Measurements from ENCODE around the gene CECR2. TPM values are rescaled to one million over a fixed set of nuclear protein-coding genes. Genes with fewer than 3 reads are reported as not detected.

The CECR2 gene
- total RNA-seq, 1 experiment from 2014 or later: 111 TPM

DNA sequence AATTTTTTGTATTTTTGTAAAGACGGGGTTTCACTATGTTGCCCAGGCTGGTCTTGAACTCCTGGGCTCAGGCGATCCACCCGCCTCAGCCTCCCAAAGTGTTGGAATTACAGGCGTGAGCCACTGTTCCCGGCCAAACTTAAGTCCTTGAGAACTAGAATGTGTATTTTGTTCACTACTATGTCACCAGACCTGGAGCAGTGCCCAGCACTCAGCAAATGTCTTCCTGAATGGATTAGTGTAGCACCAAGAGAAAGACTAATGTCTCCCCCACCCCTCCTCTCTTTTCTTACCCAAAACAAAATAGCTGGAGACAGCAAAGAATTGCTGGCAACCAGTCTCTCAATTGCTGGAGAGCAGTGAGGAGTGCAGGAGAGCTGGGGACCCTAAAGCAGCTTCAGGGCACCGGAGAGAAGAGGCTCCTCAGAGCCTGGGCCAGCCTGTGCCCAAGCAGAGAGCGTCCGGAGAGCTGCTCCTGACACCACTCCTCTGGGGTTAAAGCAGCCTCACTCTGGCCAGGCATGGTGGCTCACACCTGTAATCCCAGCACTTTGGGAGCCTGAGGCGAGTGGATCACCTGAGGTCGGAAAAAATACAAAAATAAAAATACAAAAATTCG is 209.0 kb downstream of the CECR2 start (continued):
- TF ChIP-seq, protein P1, sequence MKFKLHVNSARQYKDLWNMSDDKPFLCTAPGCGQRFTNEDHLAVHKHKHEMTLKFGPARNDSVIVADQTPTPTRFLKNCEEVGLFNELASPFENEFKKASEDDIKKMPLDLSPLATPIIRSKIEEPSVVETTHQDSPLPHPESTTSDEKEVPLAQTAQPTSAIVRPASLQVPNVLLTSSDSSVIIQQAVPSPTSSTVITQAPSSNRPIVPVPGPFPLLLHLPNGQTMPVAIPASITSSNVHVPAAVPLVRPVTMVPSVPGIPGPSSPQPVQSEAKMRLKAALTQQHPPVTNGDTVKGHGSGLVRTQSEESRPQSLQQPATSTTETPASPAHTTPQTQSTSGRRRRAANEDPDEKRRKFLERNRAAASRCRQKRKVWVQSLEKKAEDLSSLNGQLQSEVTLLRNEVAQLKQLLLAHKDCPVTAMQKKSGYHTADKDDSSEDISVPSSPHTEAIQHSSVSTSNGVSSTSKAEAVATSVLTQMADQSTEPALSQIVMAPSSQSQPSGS (CRISPR knock-in tag; IDR thresholded peaks at IDR 0.05; ENCODE audit: borderline replicate concordance, low read depth): no peak
- TF ChIP-seq HMGA2 (CRISPR knock-in tag; IDR thresholded peaks at IDR 0.05) (no peak), OVOL2 (CRISPR knock-in tag; IDR thresholded peaks at IDR 0.05; ENCODE audit: borderline replicate concordance) (no peak), SMAD3 (CRISPR knock-in tag; IDR thresholded peaks at IDR 0.05; ENCODE audit: borderline replicate concordance) (no peak)
- TF ChIP-seq, protein P2, sequence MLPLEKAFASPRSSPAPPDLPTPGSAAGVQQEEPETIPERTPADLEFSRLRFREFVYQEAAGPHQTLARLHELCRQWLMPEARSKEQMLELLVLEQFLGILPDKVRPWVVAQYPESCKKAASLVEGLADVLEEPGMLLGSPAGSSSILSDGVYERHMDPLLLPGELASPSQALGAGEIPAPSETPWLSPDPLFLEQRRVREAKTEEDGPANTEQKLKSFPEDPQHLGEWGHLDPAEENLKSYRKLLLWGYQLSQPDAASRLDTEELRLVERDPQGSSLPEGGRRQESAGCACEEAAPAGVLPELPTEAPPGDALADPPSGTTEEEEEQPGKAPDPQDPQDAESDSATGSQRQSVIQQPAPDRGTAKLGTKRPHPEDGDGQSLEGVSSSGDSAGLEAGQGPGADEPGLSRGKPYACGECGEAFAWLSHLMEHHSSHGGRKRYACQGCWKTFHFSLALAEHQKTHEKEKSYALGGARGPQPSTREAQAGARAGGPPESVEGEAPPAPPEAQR (CRISPR knock-in tag; IDR thresholded peaks at IDR 0.05): no peak
- TF ChIP-seq, protein P3, sequence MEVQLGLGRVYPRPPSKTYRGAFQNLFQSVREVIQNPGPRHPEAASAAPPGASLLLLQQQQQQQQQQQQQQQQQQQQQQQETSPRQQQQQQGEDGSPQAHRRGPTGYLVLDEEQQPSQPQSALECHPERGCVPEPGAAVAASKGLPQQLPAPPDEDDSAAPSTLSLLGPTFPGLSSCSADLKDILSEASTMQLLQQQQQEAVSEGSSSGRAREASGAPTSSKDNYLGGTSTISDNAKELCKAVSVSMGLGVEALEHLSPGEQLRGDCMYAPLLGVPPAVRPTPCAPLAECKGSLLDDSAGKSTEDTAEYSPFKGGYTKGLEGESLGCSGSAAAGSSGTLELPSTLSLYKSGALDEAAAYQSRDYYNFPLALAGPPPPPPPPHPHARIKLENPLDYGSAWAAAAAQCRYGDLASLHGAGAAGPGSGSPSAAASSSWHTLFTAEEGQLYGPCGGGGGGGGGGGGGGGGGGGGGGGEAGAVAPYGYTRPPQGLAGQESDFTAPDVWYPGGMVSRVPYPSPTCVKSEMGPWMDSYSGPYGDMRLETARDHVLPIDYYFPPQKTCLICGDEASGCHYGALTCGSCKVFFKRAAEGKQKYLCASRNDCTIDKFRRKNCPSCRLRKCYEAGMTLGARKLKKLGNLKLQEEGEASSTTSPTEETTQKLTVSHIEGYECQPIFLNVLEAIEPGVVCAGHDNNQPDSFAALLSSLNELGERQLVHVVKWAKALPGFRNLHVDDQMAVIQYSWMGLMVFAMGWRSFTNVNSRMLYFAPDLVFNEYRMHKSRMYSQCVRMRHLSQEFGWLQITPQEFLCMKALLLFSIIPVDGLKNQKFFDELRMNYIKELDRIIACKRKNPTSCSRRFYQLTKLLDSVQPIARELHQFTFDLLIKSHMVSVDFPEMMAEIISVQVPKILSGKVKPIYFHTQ (CRISPR knock-in tag; IDR thresholded peaks at IDR 0.05): no peak

DNA sequence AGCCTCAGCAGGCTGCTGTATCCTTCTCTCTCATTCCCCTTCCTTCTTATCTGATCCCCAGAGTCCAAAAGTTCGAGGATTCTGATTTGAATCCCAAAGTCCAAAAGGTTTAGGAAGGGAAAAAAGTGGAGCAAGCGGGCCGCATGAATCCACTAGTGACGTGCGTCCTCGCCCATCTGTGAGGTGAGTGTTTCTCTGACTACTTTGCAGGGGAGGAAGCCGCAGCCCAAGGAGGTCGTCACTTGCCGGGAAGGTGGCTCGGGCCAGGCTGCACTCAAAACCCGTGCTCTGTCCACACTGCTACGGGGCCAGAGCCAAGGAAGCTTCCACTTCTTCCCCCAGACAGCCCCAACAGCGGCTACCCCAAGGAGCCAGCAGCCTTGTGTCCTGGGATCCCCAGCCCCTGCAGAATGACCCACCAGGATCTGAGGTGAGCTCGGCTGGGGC is 210.3 kb downstream of the CECR2 start:
- no peaks in the 10 kb centered on the region for H3K36me3 Mint-ChIP-seq
- no peaks in the 10 kb centered on the region for H3K9me3 Mint-ChIP-seq
- 0 out of 2 replicates have a peak, but pooled peaks cover 7% of the 10 kb centered on the region for H3K4me1 Mint-ChIP-seq
- no peak overlapping the region for H3K4me3 Mint-ChIP-seq
- DNase-seq (ENCODE audit: low spot score) (no peak), ATAC-seq (no peak)
- ChIA-PET CTCF (interaction anchor here (0.9 to 1.8 kb wide), 3 partner anchors 8 to 460 kb away, joined by 3 to 10 read pairs (median 6); no protein-coding TSS in a partner anchor), POLR2A (no interaction called here)
- no peak overlapping the region; the same call in 1 of the 2 replicates for H3K27ac Mint-ChIP-seq
- H3K27me3 Mint-ChIP-seq (ENCODE audit: low read depth): no peaks in the 10 kb centered on the region
- TF ChIP-seq RORB (CRISPR knock-in tag; IDR thresholded peaks at IDR 0.05) (no peak), TEAD1 (CRISPR knock-in tag; IDR thresholded peaks at IDR 0.05) (no peak), SMAD4 (CRISPR knock-in tag; IDR thresholded peaks at IDR 0.05) (no peak), ESRRA (CRISPR knock-in tag; IDR thresholded peaks at IDR 0.05; ENCODE audit: borderline replicate concordance) (no peak), SP1 (CRISPR knock-in tag; conservative IDR thresholded peaks at IDR 0.05) (no peak), ELF4 (CRISPR knock-in tag; IDR thresholded peaks at IDR 0.05; ENCODE audit: low read depth) (no peak), PRRX2 (CRISPR knock-in tag; IDR thresholded peaks at IDR 0.05) (no peak), ZNF416 (CRISPR knock-in tag; IDR thresholded peaks at IDR 0.05) (no peak), CBFB (CRISPR knock-in tag; IDR thresholded peaks at IDR 0.05; ENCODE audit: low read depth) (no peak), KAT7 (CRISPR knock-in tag; IDR thresholded peaks at IDR 0.05; ENCODE audit: borderline replicate concordance) (no peak), RELA (CRISPR knock-in tag; IDR thresholded peaks at IDR 0.05; ENCODE audit: borderline replicate concordance) (no peak), ZNF232 (CRISPR knock-in tag; IDR thresholded peaks at IDR 0.05) (no peak), NR1H2 (CRISPR knock-in tag; IDR thresholded peaks at IDR 0.05) (no peak)
- TF ChIP-seq, protein P4, sequence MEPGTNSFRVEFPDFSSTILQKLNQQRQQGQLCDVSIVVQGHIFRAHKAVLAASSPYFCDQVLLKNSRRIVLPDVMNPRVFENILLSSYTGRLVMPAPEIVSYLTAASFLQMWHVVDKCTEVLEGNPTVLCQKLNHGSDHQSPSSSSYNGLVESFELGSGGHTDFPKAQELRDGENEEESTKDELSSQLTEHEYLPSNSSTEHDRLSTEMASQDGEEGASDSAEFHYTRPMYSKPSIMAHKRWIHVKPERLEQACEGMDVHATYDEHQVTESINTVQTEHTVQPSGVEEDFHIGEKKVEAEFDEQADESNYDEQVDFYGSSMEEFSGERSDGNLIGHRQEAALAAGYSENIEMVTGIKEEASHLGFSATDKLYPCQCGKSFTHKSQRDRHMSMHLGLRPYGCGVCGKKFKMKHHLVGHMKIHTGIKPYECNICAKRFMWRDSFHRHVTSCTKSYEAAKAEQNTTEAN (CRISPR knock-in tag; IDR thresholded peaks at IDR 0.05): no peak
- TF ChIP-seq, protein P5, sequence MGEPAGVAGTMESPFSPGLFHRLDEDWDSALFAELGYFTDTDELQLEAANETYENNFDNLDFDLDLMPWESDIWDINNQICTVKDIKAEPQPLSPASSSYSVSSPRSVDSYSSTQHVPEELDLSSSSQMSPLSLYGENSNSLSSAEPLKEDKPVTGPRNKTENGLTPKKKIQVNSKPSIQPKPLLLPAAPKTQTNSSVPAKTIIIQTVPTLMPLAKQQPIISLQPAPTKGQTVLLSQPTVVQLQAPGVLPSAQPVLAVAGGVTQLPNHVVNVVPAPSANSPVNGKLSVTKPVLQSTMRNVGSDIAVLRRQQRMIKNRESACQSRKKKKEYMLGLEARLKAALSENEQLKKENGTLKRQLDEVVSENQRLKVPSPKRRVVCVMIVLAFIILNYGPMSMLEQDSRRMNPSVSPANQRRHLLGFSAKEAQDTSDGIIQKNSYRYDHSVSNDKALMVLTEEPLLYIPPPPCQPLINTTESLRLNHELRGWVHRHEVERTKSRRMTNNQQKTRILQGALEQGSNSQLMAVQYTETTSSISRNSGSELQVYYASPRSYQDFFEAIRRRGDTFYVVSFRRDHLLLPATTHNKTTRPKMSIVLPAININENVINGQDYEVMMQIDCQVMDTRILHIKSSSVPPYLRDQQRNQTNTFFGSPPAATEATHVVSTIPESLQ (CRISPR knock-in tag; IDR thresholded peaks at IDR 0.05): no peak
- TF ChIP-seq, protein P1 (CRISPR knock-in tag; IDR thresholded peaks at IDR 0.05; ENCODE audit: borderline replicate concordance, low read depth): no peak

Measured in WTC11 (cell line).